ENCODE results near the gene CEP112. TPM values are rescaled to one million over a fixed set of nuclear protein-coding genes. Genes with fewer than 3 reads are reported as not detected.

CEP112 gene
- total RNA-seq, 1 experiment from 2014 or later, result 9.5 TPM

DNA sequence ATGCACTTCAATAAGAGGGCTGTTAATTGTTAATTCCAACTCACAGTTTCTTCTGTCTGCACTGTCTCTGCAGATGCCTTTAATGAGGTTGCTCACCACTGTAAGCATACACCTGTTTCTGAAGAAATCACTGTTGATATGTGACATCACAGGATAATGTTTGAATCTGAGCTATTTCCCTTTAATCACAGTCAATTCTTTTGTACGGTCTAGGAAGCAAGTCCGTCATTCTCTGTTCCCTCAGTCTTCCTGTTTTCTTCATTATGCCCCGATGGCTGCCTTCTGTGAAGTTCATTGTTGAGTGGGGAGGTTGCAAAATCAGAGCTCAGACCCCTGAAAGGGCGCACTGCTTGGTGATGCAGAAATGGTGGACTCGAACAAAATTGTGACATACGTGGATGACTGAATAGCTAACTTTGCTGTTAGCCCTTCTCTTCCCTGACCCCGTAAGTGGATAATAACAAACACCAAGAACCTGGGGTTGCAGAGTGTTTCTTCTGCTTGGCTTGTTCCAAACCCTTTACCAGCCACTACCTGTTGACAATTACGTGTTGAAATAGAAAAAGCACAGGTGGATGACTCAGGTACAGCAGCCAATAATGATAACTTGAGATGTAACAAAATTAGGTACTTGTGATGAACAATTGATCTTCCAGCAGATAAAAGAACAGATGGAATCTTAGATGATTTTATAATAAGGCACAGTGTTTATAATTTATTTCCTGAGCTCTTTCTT is 558.6 kb downstream of the CEP112 start:
- Histone ChIP-seq H3K27ac (ENCODE audit: low read length) (no peak overlapping the region), H3K36me3 (ENCODE audit: control insufficient read depth, insufficient read depth, low read length) (no peaks in the 10 kb centered on the region), H3K4me3 (ENCODE audit: low read depth in 2 of 2, low read length in 2 of 2) (no peak overlapping the region), H3K9me3 (ENCODE audit: control insufficient read depth, insufficient read depth, low read depth, low read length) (no peaks in the 10 kb centered on the region), H3K27me3 (ENCODE audit: control insufficient read depth, insufficient read depth, low read length) (no peaks in the 10 kb centered on the region), H3K4me1 (ENCODE audit: control insufficient read depth, insufficient read depth, low read length) (peaks cover 7% of the 10 kb centered on the region; the same call in 1 of the 2 replicates)
- BruUV-seq (replicated peaks), result no TSS peak
- ChIA-PET POLR2A (no interaction called here), CTCF (interaction anchor here (0.6 kb wide), 1 partner anchor 25 kb away, joined by 3 read pairs; no protein-coding TSS in a partner anchor)
- DNase-seq (ENCODE audit: low read depth, low spot score) (no peak), ATAC-seq (no peak)
- intact Hi-C loops (cut with micrococcal nuclease; ENCODE audit: unreplicated experiment), result no loop called here
- TF ChIP-seq SIN3A (IDR thresholded peaks at IDR 0.05; ENCODE audit: borderline replicate concordance, insufficient read depth, low read depth, low read length) (no peak), REST (IDR thresholded peaks at IDR 0.05; ENCODE audit: insufficient read depth in 1 of 2, low read depth in 2 of 2, low read length in 1 of 2) (no peak), TCF7L2 (IDR thresholded peaks at IDR 0.05; ENCODE audit: low read depth, low read length) (no peak), CTCF (IDR thresholded peaks at IDR 0.05) (no peak), POLR2AphosphoS5 (IDR thresholded peaks at IDR 0.05; ENCODE audit: low read depth, low read length) (no peak)
- in situ Hi-C loops (cut with HindIII; ENCODE audit: low pct_unique_long_range_greater_than_20kb, low sequenced_read_pairs), result no loop called here

- no TSS peak for BruUV-seq (replicated peaks)
- CTCF ChIA-PET, result no interaction called here
- no peak for DNase-seq (ENCODE audit: low read depth, low spot score)
- no peak for TF ChIP-seq CTCF (IDR thresholded peaks at IDR 0.05)
- TF ChIP-seq TCF7L2 (IDR thresholded peaks at IDR 0.05; ENCODE audit: low read depth, low read length), result no peak
- in situ Hi-C loops (cut with HindIII; ENCODE audit: low pct_unique_long_range_greater_than_20kb, low sequenced_read_pairs) (no loop called here), intact Hi-C loops (cut with micrococcal nuclease; ENCODE audit: unreplicated experiment) (no loop called here)
- POLR2A ChIA-PET, result interaction anchor here (0.7 kb wide), 1 partner anchor 187 kb away, joined by 6 read pairs; no protein-coding TSS in a partner anchor
- Histone ChIP-seq H3K9me3 (ENCODE audit: control insufficient read depth, insufficient read depth, low read depth, low read length) (no peaks in the 10 kb centered on the region), H3K27me3 (ENCODE audit: control insufficient read depth, insufficient read depth, low read length) (no peaks in the 10 kb centered on the region), H3K36me3 (ENCODE audit: control insufficient read depth, insufficient read depth, low read length) (no peaks in the 10 kb centered on the region), H3K4me3 (ENCODE audit: low read depth in 2 of 2, low read length in 2 of 2) (no peak overlapping the region), H3K27ac (ENCODE audit: low read length) (no peak overlapping the region), H3K4me1 (ENCODE audit: control insufficient read depth, insufficient read depth, low read length) (peaks cover 12% of the 10 kb centered on the region)
- no peak for ATAC-seq
Measured at GRCh38 chr17:65630502-65630901, 561.4 kb downstream of the CEP112 start.
